Measurements from ENCODE around the gene SAFB.
"Not testable (repeated sequence)": the region's sequence is repeated elsewhere in the genome, so short reads cannot be mapped to it uniquely, and the experiment has no call there.

SAFB gene

GRCh38 chr19:5686647-5687359 lies 63.9 kb downstream of the SAFB start:
- DNase-seq = peak; percentile 98 to 100 (median 100)

- DNase-seq = no peak
Observed at GRCh38 chr19:5687360-5688198, 64.7 kb downstream of the SAFB start.

- DNase-seq = not testable (repeated sequence)
Observed at GRCh38 chr19:5688262-5688881, 65.5 kb downstream of the SAFB start.

- peak; percentile 99 to 100 (median 99) for DNase-seq
Observed at GRCh38 chr19:5690125-5690954, 67.5 kb downstream of the SAFB start, which contains the start of gene RPL36. TSS of gene RPL36 (plus strand) at chr19:5690295. CDS start at chr19:5690508, 213 bp downstream.

GRCh38 chr19:5690955-5691821 lies 68.3 kb downstream of the SAFB start:
- peak; percentile 19 to 60 (median 38) for DNase-seq

- DNase-seq = peak in 1 of 4 experiments; percentile 15
Observed at GRCh38 chr19:5691822-5692722, 69.2 kb downstream of the SAFB start.

- DNase-seq = no peak
Observed at GRCh38 chr19:5692723-5693194, 69.9 kb downstream of the SAFB start.

- no peak for DNase-seq
Observed at GRCh38 chr19:5693195-5694166, 70.6 kb downstream of the SAFB start.

GRCh38 chr19:5694167-5694955 lies 71.5 kb downstream of the SAFB start:
- DNase-seq = no peak

- no peak for DNase-seq
Observed at GRCh38 chr19:5694956-5695648, 72.2 kb downstream of the SAFB start.

GRCh38 chr19:5695649-5696195 lies 72.8 kb downstream of the SAFB start:
- no peak for DNase-seq

GRCh38 chr19:5696196-5697021 lies 73.5 kb downstream of the SAFB start:
- no peak for DNase-seq

GRCh38 chr19:5697022-5697889 lies 74.4 kb downstream of the SAFB start:
- DNase-seq = no peak

- no peak for DNase-seq
Observed at GRCh38 chr19:5697890-5698634, 75.2 kb downstream of the SAFB start.
